SK-N-SH (cell line): Measurements from ENCODE around the gene PPP6C.

Source experiments
- EP300 ChIP-seq, 2 experiments: IDR thresholded peaks; 2 replicates each; pipeline versions ENCODE4 v1.4.0 to v1.6.1; 2012; ENCODE audit warnings: borderline replicate concordance in 1 of 2, low read depth in 1 of 2, low read length in 1 of 2
- FOSL2 ChIP-seq: IDR thresholded peaks from 2 replicates; pipeline ENCODE4 v1.4.0; 2012; ENCODE audit warnings: low read depth, mild to moderate bottlenecking, moderate library complexity, borderline replicate concordance
- POLR2AphosphoS5 ChIP-seq: IDR thresholded peaks from 2 replicates; pipeline ENCODE4 v1.6.1; 2012; ENCODE audit warnings: low read depth, low read length
- RAD21 ChIP-seq: IDR thresholded peaks from 2 replicates; pipeline ENCODE4 v1.6.1; 2012; ENCODE audit warnings: mild to moderate bottlenecking, low read length
- SIN3A ChIP-seq: IDR thresholded peaks from 2 replicates; pipeline ENCODE4 v1.6.1; 2012; ENCODE audit warnings: low read depth, mild to moderate bottlenecking, low read length, moderate library complexity, borderline replicate concordance
- TAF1 ChIP-seq: IDR thresholded peaks from 2 replicates; pipeline ENCODE4 v1.6.1; 2012; ENCODE audit warnings: low read depth, mild to moderate bottlenecking, low read length, moderate library complexity, borderline replicate concordance
- TF ChIP-seq, protein P1 (sequence below): fragments of 200-600 bp; sonication (generic); IDR thresholded peaks from 2 replicates; pipeline ENCODE4 v1.6.1; 2017; ENCODE audit warnings: antibody characterized with exemption, mild to moderate bottlenecking, moderate library complexity
- TF ChIP-seq, protein P2 (sequence below): IDR thresholded peaks from 2 replicates; pipeline ENCODE4 v1.6.1; 2012; ENCODE audit warnings: mild to moderate bottlenecking, low read depth, low read length, moderate library complexity
- TF ChIP-seq, protein P3 (sequence below): IDR thresholded peaks from 2 replicates; pipeline ENCODE4 v1.4.0; 2012; ENCODE audit warnings: low read depth
- TF ChIP-seq, protein P4 (sequence below): fragments of 150-350 bp; IDR thresholded peaks from 2 replicates; pipeline ENCODE4 v1.6.1; 2017; ENCODE audit warnings: antibody characterized with exemption, low read length, low read depth, borderline replicate concordance

DNA sequence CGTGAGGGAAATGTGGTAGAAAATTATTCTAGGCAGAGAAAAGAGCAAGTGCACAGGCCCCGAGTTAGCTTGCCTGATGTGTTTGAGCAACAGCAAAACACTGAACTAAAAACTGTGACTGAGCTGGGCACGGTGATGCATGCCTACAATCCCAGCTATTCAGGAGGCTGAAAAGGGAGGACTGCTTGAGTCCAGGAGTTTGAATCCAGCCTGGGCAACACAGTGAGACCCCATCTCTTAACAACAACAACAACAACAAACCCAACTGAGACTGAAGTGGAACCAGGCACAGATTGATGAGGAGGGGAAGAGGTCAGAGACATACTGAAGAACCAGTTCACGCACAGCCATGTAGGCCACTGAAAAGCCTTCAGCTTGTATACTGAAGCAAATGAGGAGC, 88.8 kb downstream of the PPP6C start:
- TF ChIP-seq, protein P1, sequence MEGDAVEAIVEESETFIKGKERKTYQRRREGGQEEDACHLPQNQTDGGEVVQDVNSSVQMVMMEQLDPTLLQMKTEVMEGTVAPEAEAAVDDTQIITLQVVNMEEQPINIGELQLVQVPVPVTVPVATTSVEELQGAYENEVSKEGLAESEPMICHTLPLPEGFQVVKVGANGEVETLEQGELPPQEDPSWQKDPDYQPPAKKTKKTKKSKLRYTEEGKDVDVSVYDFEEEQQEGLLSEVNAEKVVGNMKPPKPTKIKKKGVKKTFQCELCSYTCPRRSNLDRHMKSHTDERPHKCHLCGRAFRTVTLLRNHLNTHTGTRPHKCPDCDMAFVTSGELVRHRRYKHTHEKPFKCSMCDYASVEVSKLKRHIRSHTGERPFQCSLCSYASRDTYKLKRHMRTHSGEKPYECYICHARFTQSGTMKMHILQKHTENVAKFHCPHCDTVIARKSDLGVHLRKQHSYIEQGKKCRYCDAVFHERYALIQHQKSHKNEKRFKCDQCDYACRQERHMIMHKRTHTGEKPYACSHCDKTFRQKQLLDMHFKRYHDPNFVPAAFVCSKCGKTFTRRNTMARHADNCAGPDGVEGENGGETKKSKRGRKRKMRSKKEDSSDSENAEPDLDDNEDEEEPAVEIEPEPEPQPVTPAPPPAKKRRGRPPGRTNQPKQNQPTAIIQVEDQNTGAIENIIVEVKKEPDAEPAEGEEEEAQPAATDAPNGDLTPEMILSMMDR, result no peak
- TF ChIP-seq POLR2AphosphoS5 (no peak), EP300 (IDR thresholded peaks at IDR 0.05; ENCODE audit: borderline replicate concordance in 1 of 2, low read depth in 1 of 2, low read length in 1 of 2) (no peak), FOSL2 (no peak), SIN3A (no peak), TAF1 (no peak), RAD21 (no peak)
- TF ChIP-seq, protein P2, sequence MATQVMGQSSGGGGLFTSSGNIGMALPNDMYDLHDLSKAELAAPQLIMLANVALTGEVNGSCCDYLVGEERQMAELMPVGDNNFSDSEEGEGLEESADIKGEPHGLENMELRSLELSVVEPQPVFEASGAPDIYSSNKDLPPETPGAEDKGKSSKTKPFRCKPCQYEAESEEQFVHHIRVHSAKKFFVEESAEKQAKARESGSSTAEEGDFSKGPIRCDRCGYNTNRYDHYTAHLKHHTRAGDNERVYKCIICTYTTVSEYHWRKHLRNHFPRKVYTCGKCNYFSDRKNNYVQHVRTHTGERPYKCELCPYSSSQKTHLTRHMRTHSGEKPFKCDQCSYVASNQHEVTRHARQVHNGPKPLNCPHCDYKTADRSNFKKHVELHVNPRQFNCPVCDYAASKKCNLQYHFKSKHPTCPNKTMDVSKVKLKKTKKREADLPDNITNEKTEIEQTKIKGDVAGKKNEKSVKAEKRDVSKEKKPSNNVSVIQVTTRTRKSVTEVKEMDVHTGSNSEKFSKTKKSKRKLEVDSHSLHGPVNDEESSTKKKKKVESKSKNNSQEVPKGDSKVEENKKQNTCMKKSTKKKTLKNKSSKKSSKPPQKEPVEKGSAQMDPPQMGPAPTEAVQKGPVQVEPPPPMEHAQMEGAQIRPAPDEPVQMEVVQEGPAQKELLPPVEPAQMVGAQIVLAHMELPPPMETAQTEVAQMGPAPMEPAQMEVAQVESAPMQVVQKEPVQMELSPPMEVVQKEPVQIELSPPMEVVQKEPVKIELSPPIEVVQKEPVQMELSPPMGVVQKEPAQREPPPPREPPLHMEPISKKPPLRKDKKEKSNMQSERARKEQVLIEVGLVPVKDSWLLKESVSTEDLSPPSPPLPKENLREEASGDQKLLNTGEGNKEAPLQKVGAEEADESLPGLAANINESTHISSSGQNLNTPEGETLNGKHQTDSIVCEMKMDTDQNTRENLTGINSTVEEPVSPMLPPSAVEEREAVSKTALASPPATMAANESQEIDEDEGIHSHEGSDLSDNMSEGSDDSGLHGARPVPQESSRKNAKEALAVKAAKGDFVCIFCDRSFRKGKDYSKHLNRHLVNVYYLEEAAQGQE, result no peak
- TF ChIP-seq, protein P3, sequence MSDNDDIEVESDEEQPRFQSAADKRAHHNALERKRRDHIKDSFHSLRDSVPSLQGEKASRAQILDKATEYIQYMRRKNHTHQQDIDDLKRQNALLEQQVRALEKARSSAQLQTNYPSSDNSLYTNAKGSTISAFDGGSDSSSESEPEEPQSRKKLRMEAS, result no peak
- TF ChIP-seq, protein P4, sequence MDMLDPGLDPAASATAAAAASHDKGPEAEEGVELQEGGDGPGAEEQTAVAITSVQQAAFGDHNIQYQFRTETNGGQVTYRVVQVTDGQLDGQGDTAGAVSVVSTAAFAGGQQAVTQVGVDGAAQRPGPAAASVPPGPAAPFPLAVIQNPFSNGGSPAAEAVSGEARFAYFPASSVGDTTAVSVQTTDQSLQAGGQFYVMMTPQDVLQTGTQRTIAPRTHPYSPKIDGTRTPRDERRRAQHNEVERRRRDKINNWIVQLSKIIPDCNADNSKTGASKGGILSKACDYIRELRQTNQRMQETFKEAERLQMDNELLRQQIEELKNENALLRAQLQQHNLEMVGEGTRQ, result no peak
